A549 (cell line): ENCODE data around the gene IGFN1.

Experiments
- ATOH8 ChIP-seq: fragments of 250-450 bp; sonication (Bioruptor Pico); IDR thresholded peaks from 2 replicates; pipeline ENCODE4 v1.5.0; 2020; ENCODE audit warnings: low read depth, mild to moderate bottlenecking, moderate library complexity
- CEBPB ChIP-seq, 2 experiments: fragments of >200 bp in 1 of 2; sonication (Bioruptor Twin) in 1 of 2; formaldehyde crosslinking in 1 of 2; IDR thresholded peaks; 2 replicates each; pipeline ENCODE4 v1.6.1; 2012 to 2016
- CTCF ChIP-seq: fragments of >200 bp; sonication (Bioruptor Twin); formaldehyde crosslinking; IDR thresholded peaks from 3 replicates; pipeline ENCODE4 v1.5.1; 2016
- EP300 ChIP-seq, 2 experiments: fragments of >200 bp; sonication (Bioruptor Twin); formaldehyde crosslinking; IDR thresholded peaks; 2 replicates in 1 of 2; 3 replicates in 1 of 2; pipeline ENCODE4 v1.6.1; 2016 to 2017
- FOSL2 ChIP-seq, 2 experiments: fragments of 450-650 bp in 1 of 2; fragments of >200 bp in 1 of 2; sonication (Bioruptor Twin) in 1 of 2; formaldehyde crosslinking; IDR thresholded peaks; 2 replicates each; pipeline versions ENCODE4 v1.5.0 to v1.6.1; 2016 to 2020; ENCODE audit warnings: mild to moderate bottlenecking in 1 of 2, moderate library complexity in 1 of 2
- MAX ChIP-seq: IDR thresholded peaks from 2 replicates; pipeline ENCODE4 v1.6.1; 2012
- MYC ChIP-seq: IDR thresholded peaks from 2 replicates; pipeline ENCODE4 v1.6.1; 2012; ENCODE audit warnings: mild to moderate bottlenecking, inconsistent platforms, low read length, improper control_type of control experiment, borderline replicate concordance
- NFE2L2 ChIP-seq: fragments of 150-350 bp; conservative IDR thresholded peaks from 2 replicates; pipeline ENCODE4 v1.6.1; 2014; ENCODE audit warnings: low read length
- POLR2A ChIP-seq: IDR thresholded peaks from 2 replicates; pipeline ENCODE4 v1.6.1; 2012; ENCODE audit warnings: mild to moderate bottlenecking, low read length
- RAD21 ChIP-seq, 2 experiments: fragments of >200 bp in 1 of 2; sonication (Bioruptor Twin) in 1 of 2; formaldehyde crosslinking in 1 of 2; IDR thresholded peaks in 1 of 2; conservative IDR thresholded peaks in 1 of 2; 2 replicates in 1 of 2; 3 replicates in 1 of 2; pipeline ENCODE4 v1.6.1; 2012 to 2018; ENCODE audit warnings: inconsistent platforms in 1 of 2

- no peak for TF ChIP-seq MAX
- TF ChIP-seq RAD21 (conservative IDR thresholded peaks at IDR 0.05 in 1 of 2, IDR thresholded peaks at IDR 0.05 in 1 of 2): no peak
- no peak for TF ChIP-seq CTCF
- TF ChIP-seq POLR2A: no peak
- TF ChIP-seq EP300 (IDR thresholded peaks at IDR 0.05): no peak
- no peak for TF ChIP-seq NFE2L2
- no peak for TF ChIP-seq FOSL2 (IDR thresholded peaks at IDR 0.05)
- no peak for TF ChIP-seq FOSL2 (CRISPR knock-in tag; IDR thresholded peaks at IDR 0.05)
- TF ChIP-seq CEBPB (IDR thresholded peaks at IDR 0.05): no peak
- no peak for TF ChIP-seq MYC
- no peak for TF ChIP-seq ATOH8
Observed at GRCh38 chr1:201217146-201217545, 26.5 kb downstream of the IGFN1 start.
